OCI-LY1 (cell line): Measurements from ENCODE around the gene SLC31A1.

Source experiments
- H2AFZ ChIP-seq: fragments of 200-600 bp; sonication (generic), shearing (Covaris generic); 2 replicates; pipeline ENCODE4 v1.6.0; 2014; ENCODE audit warnings: antibody characterized with exemption, mild to moderate bottlenecking, low read length
- H3F3A ChIP-seq: fragments of 200-600 bp; sonication (generic), shearing (Covaris generic); 2 replicates; pipeline ENCODE4 v1.6.0; 2014; ENCODE audit warnings: mild to moderate bottlenecking, antibody characterized with exemption, low read length, moderate library complexity; ENCODE audit not compliant: insufficient read depth
- H3K27ac ChIP-seq: fragments of 200-600 bp; sonication (generic); 2 replicates; pipeline ENCODE4 v1.5.1; 2014; ENCODE audit warnings: low read length, mixed run types, mild to moderate bottlenecking, low read depth; ENCODE audit not compliant: poor library complexity, severe bottlenecking
- H3K27me3 ChIP-seq: fragments of 200-600 bp; sonication (generic); 2 replicates; pipeline ENCODE4 v1.6.0; 2014; ENCODE audit warnings: antibody characterized with exemption, mild to moderate bottlenecking, low read length, moderate library complexity; ENCODE audit not compliant: insufficient read depth
- H3K36me3 ChIP-seq: fragments of 200-600 bp; sonication (generic); 2 replicates; pipeline ENCODE4 v1.6.1; 2014; ENCODE audit warnings: mild to moderate bottlenecking, antibody characterized with exemption, low read length, moderate library complexity, mixed read lengths; ENCODE audit not compliant: insufficient read depth
- H3K4me1 ChIP-seq: fragments of 200-600 bp; sonication (generic); 2 replicates; pipeline ENCODE4 v1.5.1; 2014; ENCODE audit warnings: mild to moderate bottlenecking, low read length, moderate library complexity; ENCODE audit not compliant: insufficient read depth, severe bottlenecking
- H3K4me2 ChIP-seq: fragments of 200-600 bp; sonication (generic), shearing (Covaris generic); 2 replicates; pipeline ENCODE4 v1.6.1; 2014; ENCODE audit warnings: low read length
- H3K4me3 ChIP-seq: fragments of 200-600 bp; sonication (generic); 2 replicates; pipeline ENCODE4 v1.5.1; 2014; ENCODE audit warnings: low read length, low read depth, mild to moderate bottlenecking, mixed read lengths; ENCODE audit not compliant: poor library complexity, severe bottlenecking
- H3K79me2 ChIP-seq: fragments of 200-600 bp; shearing (Covaris generic); 2 replicates; pipeline ENCODE4 v1.6.1; 2016; ENCODE audit warnings: mixed run types, low read length, mixed read lengths; ENCODE audit not compliant: insufficient read depth
- H3K9ac ChIP-seq: fragments of 200-600 bp; sonication (generic), shearing (Covaris generic); 2 replicates; pipeline ENCODE4 v1.6.1; 2014; ENCODE audit warnings: mild to moderate bottlenecking, low read length, mixed read lengths
- H3K9me2 ChIP-seq: fragments of 200-600 bp; sonication (generic), shearing (Covaris generic); 2 replicates; pipeline ENCODE4 v1.6.1; 2014; ENCODE audit warnings: low read depth, mild to moderate bottlenecking, low read length, mixed read lengths
- H3K9me3 ChIP-seq: fragments of 200-600 bp; shearing (Covaris generic); 2 replicates; pipeline ENCODE4 v1.6.1; 2014; ENCODE audit warnings: low read length, mixed read lengths
- H4K20me1 ChIP-seq: fragments of 200-600 bp; sonication (generic), shearing (Covaris generic); 2 replicates; pipeline ENCODE4 v1.6.0; 2016; ENCODE audit warnings: mild to moderate bottlenecking, low read length; ENCODE audit not compliant: insufficient read depth
- EZH2 ChIP-seq: fragments of 200-600 bp; sonication (generic), shearing (Covaris generic); IDR thresholded peaks from 2 replicates; pipeline ENCODE4 v1.8.0; 2017; ENCODE audit warnings: borderline replicate concordance, mixed run types, mild to moderate bottlenecking, antibody characterized with exemption, low read length, moderate library complexity, mixed read lengths
- TF ChIP-seq, protein P1 (sequence below): fragments of 200-600 bp; sonication (generic), shearing (Covaris generic); IDR thresholded peaks from 2 replicates; pipeline ENCODE4 v1.5.1; 2017; ENCODE audit warnings: mild to moderate bottlenecking, antibody characterized with exemption, low read length, moderate library complexity, mixed read lengths

SLC31A1 gene

DNA sequence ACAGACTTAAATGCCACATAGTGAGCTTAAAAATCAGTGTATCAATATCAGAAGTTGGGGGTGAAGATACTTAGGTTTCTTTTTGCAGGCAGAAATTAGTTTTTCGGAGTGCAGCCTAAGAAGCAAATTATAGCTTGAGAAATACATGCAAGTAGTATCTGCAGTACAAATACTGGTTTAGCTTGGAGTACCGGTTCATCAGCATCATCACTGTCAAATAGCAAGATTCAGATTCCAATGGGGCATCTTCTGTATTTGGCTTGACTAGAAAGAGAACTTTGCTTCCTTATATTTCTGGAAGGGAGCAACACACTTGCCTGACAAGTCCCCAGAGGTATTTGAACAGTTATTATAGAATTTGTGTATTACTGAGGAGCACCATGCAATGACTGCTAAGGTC, 19.8 kb downstream of the SLC31A1 start:
- Histone ChIP-seq H3K4me2 (no peak overlapping the region), H3F3A (no peaks in the 10 kb centered on the region), H3K9ac (no peak overlapping the region), H3K9me2 (no peaks in the 10 kb centered on the region), H3K9me3 (no peaks in the 10 kb centered on the region), H4K20me1 (no peaks in the 10 kb centered on the region), H3K4me1 (peaks cover 6% of the 10 kb centered on the region), H3K36me3 (no peaks in the 10 kb centered on the region), H3K79me2 (no peaks in the 10 kb centered on the region), H3K27me3 (no peaks in the 10 kb centered on the region), H3K4me3 (no peak overlapping the region), H3K27ac (no peak overlapping the region), H2AFZ (no peak overlapping the region)
- TF ChIP-seq, protein P1, sequence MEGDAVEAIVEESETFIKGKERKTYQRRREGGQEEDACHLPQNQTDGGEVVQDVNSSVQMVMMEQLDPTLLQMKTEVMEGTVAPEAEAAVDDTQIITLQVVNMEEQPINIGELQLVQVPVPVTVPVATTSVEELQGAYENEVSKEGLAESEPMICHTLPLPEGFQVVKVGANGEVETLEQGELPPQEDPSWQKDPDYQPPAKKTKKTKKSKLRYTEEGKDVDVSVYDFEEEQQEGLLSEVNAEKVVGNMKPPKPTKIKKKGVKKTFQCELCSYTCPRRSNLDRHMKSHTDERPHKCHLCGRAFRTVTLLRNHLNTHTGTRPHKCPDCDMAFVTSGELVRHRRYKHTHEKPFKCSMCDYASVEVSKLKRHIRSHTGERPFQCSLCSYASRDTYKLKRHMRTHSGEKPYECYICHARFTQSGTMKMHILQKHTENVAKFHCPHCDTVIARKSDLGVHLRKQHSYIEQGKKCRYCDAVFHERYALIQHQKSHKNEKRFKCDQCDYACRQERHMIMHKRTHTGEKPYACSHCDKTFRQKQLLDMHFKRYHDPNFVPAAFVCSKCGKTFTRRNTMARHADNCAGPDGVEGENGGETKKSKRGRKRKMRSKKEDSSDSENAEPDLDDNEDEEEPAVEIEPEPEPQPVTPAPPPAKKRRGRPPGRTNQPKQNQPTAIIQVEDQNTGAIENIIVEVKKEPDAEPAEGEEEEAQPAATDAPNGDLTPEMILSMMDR = no peak
- TF ChIP-seq EZH2 = no peak

DNA sequence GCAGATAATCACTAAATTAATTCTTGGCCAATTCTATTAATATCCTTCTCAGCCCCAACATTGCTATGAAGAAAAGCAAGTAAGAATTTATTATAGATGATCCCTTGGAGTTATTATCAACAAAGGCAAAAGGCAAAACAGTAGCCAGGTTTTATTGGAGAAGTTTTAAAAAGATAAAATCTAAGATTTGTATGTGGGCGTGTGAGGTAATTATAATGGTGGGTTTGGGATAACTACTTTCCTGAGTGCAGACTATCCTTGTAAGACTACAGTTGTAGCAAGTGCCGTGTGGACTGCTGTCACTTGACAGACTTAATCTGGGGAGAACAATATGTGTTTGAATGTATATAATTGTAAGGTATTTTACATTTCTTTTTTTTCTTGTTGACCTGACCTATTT, 23.2 kb downstream of the SLC31A1 start:
- no peaks in the 10 kb centered on the region for H3F3A ChIP-seq
- no peaks in the 10 kb centered on the region for H3K9me2 ChIP-seq
- TF ChIP-seq, protein P1 = no peak
- no peak for TF ChIP-seq EZH2
- H2AFZ ChIP-seq = no peak overlapping the region
- H3K36me3 ChIP-seq = no peaks in the 10 kb centered on the region
- H3K9me3 ChIP-seq = no peaks in the 10 kb centered on the region
- no peak overlapping the region for H3K4me2 ChIP-seq
- no peaks in the 10 kb centered on the region for H3K79me2 ChIP-seq
- no peak overlapping the region for H3K27ac ChIP-seq
- no peaks in the 10 kb centered on the region for H3K27me3 ChIP-seq
- no peak overlapping the region for H3K4me3 ChIP-seq
- H4K20me1 ChIP-seq = no peaks in the 10 kb centered on the region
- H3K4me1 ChIP-seq = peaks cover 6% of the 10 kb centered on the region
- H3K9ac ChIP-seq = no peak overlapping the region

GRCh38 chr9:113245894-113246293, 24.6 kb downstream of the SLC31A1 start:
- H4K20me1 ChIP-seq = no peaks in the 10 kb centered on the region

More at GRCh38 chr9:113245894-113246293, 24.6 kb downstream of the SLC31A1 start:
- Histone ChIP-seq H2AFZ (no peak overlapping the region), H3K36me3 (no peaks in the 10 kb centered on the region), H3K9me2 (no peaks in the 10 kb centered on the region), H3K9me3 (no peaks in the 10 kb centered on the region), H3K4me3 (no peak overlapping the region), H3F3A (no peaks in the 10 kb centered on the region), H3K27me3 (no peaks in the 10 kb centered on the region), H3K9ac (no peak overlapping the region), H3K4me1 (peaks cover 6% of the 10 kb centered on the region), H3K27ac (no peak overlapping the region), H3K79me2 (no peaks in the 10 kb centered on the region), H3K4me2 (no peak overlapping the region)
- TF ChIP-seq, protein P1 = no peak
- TF ChIP-seq EZH2 = no peak
